ENCODE results near the gene DLL1. TPM values are rescaled to one million over a fixed set of nuclear protein-coding genes. Genes with fewer than 3 reads are reported as not detected.

Gene DLL1
- total RNA-seq, 1 experiment from 2014 or later = 2.8 TPM

- Histone ChIP-seq H2BK5ac (ENCODE audit: insufficient read length, low read length) (no peak overlapping the region), H3K56ac (ENCODE audit: insufficient read length, low read depth, low read length) (no peak overlapping the region), H2BK120ac (ENCODE audit: low read depth, low read length, poor library complexity, severe bottlenecking) (no peak overlapping the region), H3K23ac (ENCODE audit: insufficient read length, low read depth, low read length) (no peak overlapping the region), H3K18ac (ENCODE audit: insufficient read length, low read depth, low read length) (peak overlapping the region; percentile 34), H2AFZ (ENCODE audit: low read length) (no peak overlapping the region), H3K23me2 (ENCODE audit: insufficient read length, low read depth, low read length, poor library complexity, severe bottlenecking) (peaks cover 1% of the 10 kb centered on the region), H3K9ac (ENCODE audit: extremely low read depth, insufficient read length, low read length) (no peak overlapping the region), H4K8ac (replicated peaks; ENCODE audit: insufficient read length, low read depth, low read length) (no peak overlapping the region), H3K4ac (ENCODE audit: low read depth, low read length) (no peak overlapping the region), H4K20me1 (ENCODE audit: control insufficient read depth, insufficient read depth, insufficient read length) (no peaks in the 10 kb centered on the region), H3T11ph (ENCODE audit: low read length) (no peak overlapping the region), H4K5ac (ENCODE audit: insufficient read length, low read depth, low read length) (no peak overlapping the region), H2BK20ac (ENCODE audit: low read depth, low read length, poor library complexity, severe bottlenecking) (no peak overlapping the region), H3K9me3 (ENCODE audit: control insufficient read depth, low read depth, low read length) (no peaks in the 10 kb centered on the region), H3K79me2 (ENCODE audit: insufficient read depth, low read length) (no peaks in the 10 kb centered on the region), H3K4me1 (ENCODE audit: insufficient read depth, low read length) (no peaks in the 10 kb centered on the region), H2AK5ac (ENCODE audit: insufficient read length, low read length) (no peak overlapping the region), H2BK12ac (ENCODE audit: insufficient read length, low read depth, low read length) (no peak overlapping the region), H2BK15ac (ENCODE audit: low read depth, low read length) (no peak overlapping the region), H3K79me1 (ENCODE audit: insufficient read depth, low read depth, low read length, poor library complexity, severe bottlenecking) (no peaks in the 10 kb centered on the region), H3K27ac (ENCODE audit: insufficient read length, low read depth, low read length) (no peak overlapping the region), H3K14ac (ENCODE audit: insufficient read depth, low read length) (no peak overlapping the region), H3K27me3 (ENCODE audit: insufficient read depth, low read length) (no peaks in the 10 kb centered on the region), H3K4me2 (ENCODE audit: insufficient read depth, insufficient read length, low read length) (no peak overlapping the region), H4K91ac (ENCODE audit: insufficient read length, low read depth, low read length) (no peak overlapping the region)
- Mint-ChIP-seq H3K9me3 (no peaks in the 10 kb centered on the region; a peak in 1 of 5 replicates), H3K27ac (no peak overlapping the region), H3K27me3 (ENCODE audit: low read depth) (peaks cover 2% of the 10 kb centered on the region), H3K36me3 (ENCODE audit: insufficient read depth in 1 of 3, low read depth in 3 of 3) (no peaks in the 10 kb centered on the region; a peak in 1 of 7 replicates), H3K4me3 (no peak overlapping the region), H3K4me1 (peaks cover 6 to 24% of the 10 kb centered on the region in 2 experiments)
- DNase-seq = no peak
- TF ChIP-seq CTCF (conservative IDR thresholded peaks at IDR 0.05) = no peak
- WGBS (ENCODE audit: extremely low coverage, insufficient read length, low lambda C conversion rate) = no CpG with 5 or more reads among the region's 21 CpGs
Observed at GRCh38 chr6:170243791-170244291, 47.0 kb downstream of the DLL1 start.
